H1 (cell line): ENCODE measurements around the gene ANKRD27. TPM values are rescaled to one million over a fixed set of nuclear protein-coding genes. Genes with fewer than 3 reads are reported as not detected.

ENCODE experiments used
- CTCF ChIA-PET: fragments of 300-600 bp; sonication (Branson Sonifier 250); formaldehyde crosslinking; loops from one replicate; lab custom pipeline; 2021; ENCODE audit not compliant: partially characterized antibody; lab: Charles Lee
- POLR2A ChIA-PET: fragments of 300-600 bp; sonication (Branson Sonifier 250); formaldehyde crosslinking; loops from one replicate; lab custom pipeline; 2021; ENCODE audit warnings: inconsistent platforms; ENCODE audit not compliant: partially characterized antibody; lab: Charles Lee
- DNase-seq, 2 experiments: peaks; one replicate each; pipeline versions ENCODE4 v3.0.0 to v3.0.0-alpha.2; 2010 to 2022; ENCODE audit warnings: low spot score in 2 of 2, low read depth in 1 of 2, mixed read lengths in 1 of 2
- FAIRE-seq: peaks from 2 replicates; lab custom pipeline; 2011; peaks lifted over from hg19 to GRCh38; lab: Jason Lieb, UNC
- H2AFZ ChIP-seq: 2 replicates; pipeline ENCODE4 v1.8.1; 2012; ENCODE audit warnings: low read length, inconsistent platforms
- H2AK5ac ChIP-seq: 2 replicates; pipeline ENCODE4 v1.6.1; 2013; ENCODE audit warnings: low read depth, low read length
- H2BK120ac ChIP-seq: replicated peaks from 2 replicates; pipeline ENCODE3; 2013; ENCODE audit warnings: low read depth, low read length, inconsistent platforms
- H2BK12ac ChIP-seq: 2 replicates; pipeline ENCODE4 v1.6.1; 2013; ENCODE audit warnings: low read depth, low read length
- H2BK15ac ChIP-seq: 2 replicates; pipeline ENCODE4 v1.6.1; 2013; ENCODE audit warnings: low read length
- H2BK20ac ChIP-seq: 2 replicates; pipeline ENCODE4 v1.6.1; 2013; ENCODE audit warnings: low read length
- H2BK5ac ChIP-seq: 2 replicates; pipeline ENCODE4 v1.6.1; 2013; ENCODE audit warnings: low read depth, low read length
- H3K14ac ChIP-seq: 2 replicates; pipeline ENCODE4 v1.6.1; 2013; ENCODE audit warnings: inconsistent platforms; ENCODE audit not compliant: insufficient read length
- H3K18ac ChIP-seq: 2 replicates; pipeline ENCODE4 v1.6.1; 2013; ENCODE audit warnings: low read length; ENCODE audit errors: extremely low read depth
- H3K23ac ChIP-seq: 2 replicates; pipeline ENCODE4 v1.6.1; 2013; ENCODE audit warnings: inconsistent platforms; ENCODE audit not compliant: insufficient read length
- H3K23me2 ChIP-seq: 2 replicates; pipeline ENCODE4 v1.6.1; 2013; ENCODE audit warnings: low read depth, low read length
- H3K27ac ChIP-seq: 2 replicates; pipeline ENCODE4 v1.6.1; 2011; ENCODE audit warnings: low read depth, low read length, inconsistent platforms
- H3K27me3 ChIP-seq, 4 experiments: replicated peaks in 1 of 4; 1 replicate in 1 of 4; 2 replicates in 3 of 4; pipeline versions ENCODE4 v1.6.1 to v1.8.1; 2011 to 2013; ENCODE audit warnings: low read length in 3 of 4, mild to moderate bottlenecking in 3 of 4, inconsistent platforms in 2 of 4, mixed read lengths in 2 of 4, moderate library complexity in 1 of 4; ENCODE audit not compliant: control insufficient read depth in 3 of 4, insufficient read depth in 3 of 4; ENCODE audit errors: extremely low read depth in 1 of 4
- H3K36me3 ChIP-seq, 4 experiments: 2 replicates each; pipeline versions ENCODE4 v1.6.1 to v1.8.1; 2011 to 2013; ENCODE audit warnings: mild to moderate bottlenecking in 4 of 4, low read length in 3 of 4, moderate library complexity in 2 of 4, control low read depth in 1 of 4, inconsistent platforms in 1 of 4; ENCODE audit not compliant: insufficient read depth in 4 of 4, control insufficient read depth in 2 of 4
- H3K4ac ChIP-seq: replicated peaks from 2 replicates; pipeline ENCODE3; 2013; ENCODE audit warnings: low read length, low read depth, mixed read lengths, inconsistent platforms; ENCODE audit not compliant: insufficient read length
- H3K4me1 ChIP-seq, 4 experiments: replicated peaks in 1 of 4; 1 replicate in 1 of 4; 2 replicates in 3 of 4; pipeline versions ENCODE4 v1.6.1 to v1.8.1; 2011 to 2013; ENCODE audit warnings: low read length in 3 of 4, inconsistent platforms in 2 of 4, mixed read lengths in 1 of 4; ENCODE audit not compliant: insufficient read depth in 4 of 4, control insufficient read depth in 3 of 4
- H3K4me2 ChIP-seq, 2 experiments: 2 replicates each; pipeline versions ENCODE4 v1.6.1 to v1.8.1; 2011 to 2013; ENCODE audit warnings: low read depth in 2 of 2, low read length in 2 of 2, control low read depth in 1 of 2, inconsistent platforms in 1 of 2, mild to moderate bottlenecking in 1 of 2; ENCODE audit not compliant: insufficient read depth in 1 of 2
- H3K4me3 ChIP-seq, 4 experiments: fragments of 200-600, 300-600 bp in 1 of 4; sonication (generic), shearing (Covaris generic), sonication (Bioruptor Twin) in 1 of 4; 2 replicates each; pipeline versions ENCODE4 v1.5.1 to v1.8.1; 2011 to 2016; ENCODE audit warnings: low read length in 4 of 4, low read depth in 3 of 4, control low read depth in 2 of 4, inconsistent platforms in 2 of 4, mild to moderate bottlenecking in 2 of 4, mixed read lengths in 1 of 4, moderate library complexity in 1 of 4; ENCODE audit not compliant: insufficient read depth in 2 of 4; ENCODE audit errors: extremely low read depth in 1 of 4
- H3K56ac ChIP-seq: replicated peaks from 2 replicates; pipeline ENCODE3; 2013; ENCODE audit warnings: low read depth, mild to moderate bottlenecking, mixed read lengths, low read length, inconsistent platforms; ENCODE audit not compliant: insufficient read length
- H3K79me1 ChIP-seq: 2 replicates; pipeline ENCODE4 v1.6.1; 2013; ENCODE audit warnings: low read depth, low read length, control low read depth
- H3K79me2 ChIP-seq, 2 experiments: 2 replicates each; pipeline versions ENCODE4 v1.6.1 to v1.8.1; 2012 to 2013; ENCODE audit warnings: low read length in 2 of 2, mild to moderate bottlenecking in 2 of 2, inconsistent platforms in 1 of 2; ENCODE audit not compliant: insufficient read depth in 2 of 2, control insufficient read depth in 1 of 2
- H3K9ac ChIP-seq, 4 experiments: replicated peaks in 1 of 4; 1 replicate in 1 of 4; 2 replicates in 3 of 4; pipeline versions ENCODE4 v1.6.1 to v1.8.1; 2011 to 2013; ENCODE audit warnings: low read depth in 3 of 4, low read length in 3 of 4, control low read depth in 2 of 4, mild to moderate bottlenecking in 2 of 4, moderate library complexity in 2 of 4, inconsistent platforms in 1 of 4; ENCODE audit errors: extremely low read depth in 1 of 4
- H3K9me3 ChIP-seq, 2 experiments: 2 replicates each; pipeline versions ENCODE4 v1.6.1 to v1.8.1; 2012 to 2013; ENCODE audit warnings: mild to moderate bottlenecking in 2 of 2, moderate library complexity in 2 of 2, control low read depth in 1 of 2, inconsistent platforms in 1 of 2, low read depth in 1 of 2, low read length in 1 of 2, mixed read lengths in 1 of 2; ENCODE audit not compliant: insufficient read depth in 2 of 2
- H4K20me1 ChIP-seq, 2 experiments: replicated peaks in 1 of 2; 2 replicates each; pipeline versions ENCODE3 to v1.8.1; 2011 to 2013; ENCODE audit warnings: inconsistent platforms in 2 of 2, low read length in 2 of 2, mild to moderate bottlenecking in 1 of 2; ENCODE audit not compliant: insufficient read depth in 2 of 2, control insufficient read depth in 1 of 2
- H4K5ac ChIP-seq: 2 replicates; pipeline ENCODE4 v1.6.1; 2013; ENCODE audit warnings: low read length, low read depth, mixed read lengths, inconsistent platforms; ENCODE audit not compliant: insufficient read length
- H4K8ac ChIP-seq: 2 replicates; pipeline ENCODE4 v1.8.0; 2013; ENCODE audit warnings: mild to moderate bottlenecking, moderate library complexity, low read length, inconsistent platforms; ENCODE audit not compliant: insufficient read depth; ENCODE audit errors: extremely low read depth
- H4K91ac ChIP-seq: replicated peaks from 2 replicates; pipeline ENCODE3; 2013; ENCODE audit warnings: low read length, mixed read lengths, inconsistent platforms; ENCODE audit not compliant: insufficient read length
- WGBS, 2 experiments: shearing (Covaris generic) in 1 of 2; methylation state at CpG; one replicate each; pipeline versions ENCODE4 v1.1.6 to v1.1.7; 2013 to 2015; ENCODE audit warnings: low lambda C conversion rate in 2 of 2, mixed read lengths in 2 of 2, inconsistent platforms in 1 of 2, low coverage in 1 of 2, missing lambda C conversion rate in 1 of 2; ENCODE audit not compliant: insufficient replicate concordance in 2 of 2, insufficient coverage in 1 of 2, insufficient read length in 1 of 2; ENCODE audit errors: extremely low coverage in 1 of 2, missing lambda C conversion rate in 1 of 2; 5-methylcytosine and 5-hydroxymethylcytosine counted together
- polyA plus RNA-seq, 7 experiments: library from polyadenylated mRNA; depleted of rRNA in 3 of 7; stranded (reverse) in 5 of 7; unstranded in 2 of 7; fragments of >200 nt in 5 of 7; fragments of 200-250 nt in 2 of 7; gene quantifications; 1 replicate in 5 of 7; 2 replicates in 1 of 7; 4 replicates in 1 of 7; pipeline versions ENCODE4 v1.2.1 to v1.2.3, GENCODE V29; 2011 to 2013; ENCODE audit warnings: missing spikeins in 2 of 7, mixed read lengths in 2 of 7
- total RNA-seq: library from RNA; stranded (reverse); fragmentation: NEBNext Ultra II Directional; extraction: Animal tissue kit (Norgen Biotek cat#: 25700); gene quantifications from 2 replicates; pipeline ENCODE4 v1.2.1, GENCODE V29; 2021

Gene ANKRD27
- total and polyA plus RNA-seq, 2 of the 8 experiments (the other 6 are each of a cell fraction or from before 2014, with no cell fraction given), result 27.9 to 55.7 TPM

GRCh38 chr19:32719611-32720059 lies 44.7 kb upstream of the ANKRD27 start, which contains the start of gene TDRD12:
TSS of gene TDRD12 (plus strand) at chr19:32719767. CDS start at chr19:32720073, 306 bp downstream.
- FAIRE-seq, result no peak
- Histone ChIP-seq H3K79me1 (no peaks in the 10 kb centered on the region), H3K79me2 (no peaks in the 10 kb centered on the region), H2BK12ac (no peak within 1 kb of the TSS), H2AFZ (no peak within 1 kb of the TSS), H3K18ac (no peak within 1 kb of the TSS; the same call in 1 of the 2 replicates), H3K9ac (no peak within 1 kb of the TSS), H3K4me3 (no peak within 1 kb of the TSS), H4K8ac (peak within 1 kb of the TSS; percentile 69; the same call in 1 of the 2 replicates), H3K4ac (peak within 1 kb of the TSS; percentile 94), H2BK15ac (no peak within 1 kb of the TSS), H3K36me3 (no peaks in the 10 kb centered on the region), H3K4me1 (peaks cover 0 to 3% (median 1%) of the 10 kb centered on the region in 4 experiments; a peak in 2 of 7 replicates), H2AK5ac (no peak within 1 kb of the TSS), H3K4me2 (no peak within 1 kb of the TSS), H3K9me3 (peaks cover 0 to 5% of the 10 kb centered on the region in 2 experiments; a peak in 1 of 4 replicates), H4K20me1 (no peaks in the 10 kb centered on the region), H2BK5ac (no peak within 1 kb of the TSS), H3K27ac (no peak within 1 kb of the TSS), H3K27me3 (no peaks in the 10 kb centered on the region), H3K56ac (no peak within 1 kb of the TSS), H2BK20ac (no peak within 1 kb of the TSS), H3K14ac (no peak within 1 kb of the TSS), H3K23me2 (peaks cover 1% of the 10 kb centered on the region; the same call in 1 of the 2 replicates), H2BK120ac (no peak within 1 kb of the TSS), H4K91ac (no peak within 1 kb of the TSS), H3K23ac (no peak within 1 kb of the TSS), H4K5ac (no peak within 1 kb of the TSS)
- 93% methylated on average over 28 of the region's 44 CpGs; no CpG with 5 or more reads in 1 of the 2 experiments for WGBS, 2 experiments
- ChIA-PET CTCF (interaction anchor here (0.6 to 1.8 kb wide), 4 partner anchors 14 to 182 kb away, joined by 3 to 6 read pairs (median 4); no protein-coding TSS in a partner anchor), POLR2A (no interaction called here)
- peak; percentile 15 to 85 for DNase-seq
